Measurements from ENCODE around the gene EZR. TPM values are rescaled to one million over a fixed set of nuclear protein-coding genes. Genes with fewer than 3 reads are reported as not detected.
A peak's percentile ranks its signal among the peaks of the same experiment; 100 is the strongest.

EZR gene
- total and polyA plus RNA-seq, 9 of the 15 experiments (the other 6 are each of a cell fraction or from before 2014, with no cell fraction given): 36.5 to 162 (median 104) TPM

GRCh38 chr6:158816803-158817727 lies 2.1 kb downstream of the EZR start (continued):
- TF ChIP-seq REST (IDR thresholded peaks at IDR 0.05; ENCODE audit: borderline replicate concordance): peak; percentile 50; the same call in 1 of the 2 replicates
- TF ChIP-seq REST (CRISPR knock-in tag; IDR thresholded peaks at IDR 0.05; ENCODE audit: low read depth): no peak
- peak; percentile 18; the same call in 1 of the 2 replicates for TF ChIP-seq MYC (IDR thresholded peaks at IDR 0.05; ENCODE audit: low read depth, low read length)
- no peak for TF ChIP-seq MYC (CRISPR knock-in tag; IDR thresholded peaks at IDR 0.05; ENCODE audit: borderline replicate concordance, low read depth)
- no peak for TF ChIP-seq ZNF444 (CRISPR knock-in tag; IDR thresholded peaks at IDR 0.05)
- TF ChIP-seq COPS2 (conservative IDR thresholded peaks at IDR 0.05): no peak
- peak in 1 of 2 experiments; percentile 58; a peak in 1 of 4 replicates for TF ChIP-seq TEAD1 (CRISPR knock-in tag; IDR thresholded peaks at IDR 0.05)
- TF ChIP-seq ZNF232 (CRISPR knock-in tag; IDR thresholded peaks at IDR 0.05): 0 out of 2 replicates have a peak, but pooled peaks have one; percentile 54
- peak; percentile 67; the same call in 1 of the 2 replicates for TF ChIP-seq MAFK (IDR thresholded peaks at IDR 0.05; ENCODE audit: low read length)
- peak; percentile 76; the same call in 1 of the 2 replicates for TF ChIP-seq JUND (IDR thresholded peaks at IDR 0.05; ENCODE audit: borderline replicate concordance, low read depth, low read length)
- TF ChIP-seq JUND (tag; IDR thresholded peaks at IDR 0.05; ENCODE audit: borderline replicate concordance, low read depth, low read length): peak; percentile 16; the same call in 1 of the 3 replicates
- TF ChIP-seq IRF1 (CRISPR knock-in tag; IDR thresholded peaks at IDR 0.05; ENCODE audit: borderline replicate concordance): no peak
- peak; percentile 79 for TF ChIP-seq SMARCA4 (IDR thresholded peaks at IDR 0.05)
- TF ChIP-seq XRCC5 (IDR thresholded peaks at IDR 0.05; ENCODE audit: low read depth, low read length): peak; percentile 37; the same call in 1 of the 2 replicates
- no peak; the same call in none of the 2 replicates for TF ChIP-seq FOXP1 (CRISPR knock-in tag; IDR thresholded peaks at IDR 0.05)
- TF ChIP-seq STAT5A (IDR thresholded peaks at IDR 0.05; ENCODE audit: borderline replicate concordance, low read length): peak; percentile 59; the same call in 1 of the 2 replicates
- no peak for TF ChIP-seq FIP1L1 (IDR thresholded peaks at IDR 0.05; ENCODE audit: low read depth, low read length, poor library complexity, severe bottlenecking)
- TF ChIP-seq CXXC5 (CRISPR knock-in tag; IDR thresholded peaks at IDR 0.05): peak; percentile 80
- 0 out of 2 replicates have a peak, but pooled peaks have one; percentile 32 for TF ChIP-seq TCF7 (IDR thresholded peaks at IDR 0.05; ENCODE audit: borderline replicate concordance)
- TF ChIP-seq ZNF174 (CRISPR knock-in tag; IDR thresholded peaks at IDR 0.05): no peak
